ENCODE results near the gene PC. TPM values are rescaled to one million over a fixed set of nuclear protein-coding genes. Genes with fewer than 3 reads are reported as not detected.

The PC gene
- total and polyA plus RNA-seq, 9 of the 15 experiments (the other 6 are each of a cell fraction or from before 2014, with no cell fraction given): 0.94 to 38.0 (median 8.7) TPM

DNA sequence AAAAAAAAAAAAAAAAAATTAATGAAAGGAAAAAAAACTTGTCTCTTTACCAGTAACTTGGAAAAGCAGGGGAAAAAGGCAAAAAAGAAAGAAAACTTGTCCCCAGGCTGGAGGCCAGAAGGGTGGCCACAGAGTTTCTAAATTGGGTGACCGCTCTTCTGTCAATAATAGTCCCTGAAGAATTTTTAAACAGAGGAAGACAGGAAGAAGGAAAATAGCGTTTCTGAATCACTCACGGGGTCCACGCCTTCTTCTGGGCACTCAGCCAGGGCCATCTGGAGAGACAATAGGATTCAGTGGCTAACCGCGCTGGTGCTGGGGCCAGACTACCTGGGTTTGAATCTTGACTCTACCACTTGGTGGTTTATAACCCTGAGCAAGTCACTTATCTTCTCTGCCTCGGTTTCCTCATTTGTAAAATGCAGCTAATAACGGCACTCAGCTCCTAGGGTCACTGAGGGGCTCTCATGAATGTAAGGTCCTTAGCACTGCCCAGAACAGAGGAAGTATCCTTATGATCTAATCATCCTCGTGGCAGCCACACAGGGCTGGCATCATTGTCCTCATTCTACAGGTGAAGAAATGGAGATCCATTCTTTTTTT lies 23.9 kb upstream of the PC start (continued):
- TF ChIP-seq PML (IDR thresholded peaks at IDR 0.05; ENCODE audit: low read length): no peak
- no peak for TF ChIP-seq THRAP3 (IDR thresholded peaks at IDR 0.05; ENCODE audit: borderline replicate concordance)
- TF ChIP-seq, protein P1, sequence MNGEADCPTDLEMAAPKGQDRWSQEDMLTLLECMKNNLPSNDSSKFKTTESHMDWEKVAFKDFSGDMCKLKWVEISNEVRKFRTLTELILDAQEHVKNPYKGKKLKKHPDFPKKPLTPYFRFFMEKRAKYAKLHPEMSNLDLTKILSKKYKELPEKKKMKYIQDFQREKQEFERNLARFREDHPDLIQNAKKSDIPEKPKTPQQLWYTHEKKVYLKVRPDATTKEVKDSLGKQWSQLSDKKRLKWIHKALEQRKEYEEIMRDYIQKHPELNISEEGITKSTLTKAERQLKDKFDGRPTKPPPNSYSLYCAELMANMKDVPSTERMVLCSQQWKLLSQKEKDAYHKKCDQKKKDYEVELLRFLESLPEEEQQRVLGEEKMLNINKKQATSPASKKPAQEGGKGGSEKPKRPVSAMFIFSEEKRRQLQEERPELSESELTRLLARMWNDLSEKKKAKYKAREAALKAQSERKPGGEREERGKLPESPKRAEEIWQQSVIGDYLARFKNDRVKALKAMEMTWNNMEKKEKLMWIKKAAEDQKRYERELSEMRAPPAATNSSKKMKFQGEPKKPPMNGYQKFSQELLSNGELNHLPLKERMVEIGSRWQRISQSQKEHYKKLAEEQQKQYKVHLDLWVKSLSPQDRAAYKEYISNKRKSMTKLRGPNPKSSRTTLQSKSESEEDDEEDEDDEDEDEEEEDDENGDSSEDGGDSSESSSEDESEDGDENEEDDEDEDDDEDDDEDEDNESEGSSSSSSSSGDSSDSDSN (IDR thresholded peaks at IDR 0.05; ENCODE audit: borderline replicate concordance in 1 of 2, low read depth in 2 of 2, low read length in 2 of 2): no peak
- peak; percentile 58 for TF ChIP-seq CHD4 (IDR thresholded peaks at IDR 0.05; ENCODE audit: insufficient read depth, insufficient replicate concordance, low read depth, low read length, poor library complexity, severe bottlenecking)
- TF ChIP-seq EWSR1 (IDR thresholded peaks at IDR 0.05; ENCODE audit: borderline replicate concordance, low read depth, partially characterized antibody): no peak
- peak; percentile 64; the same call in 1 of the 2 replicates for TF ChIP-seq ADNP (tag; IDR thresholded peaks at IDR 0.05)
- TF ChIP-seq ARHGAP35 (IDR thresholded peaks at IDR 0.05; ENCODE audit: partially characterized antibody): no peak
- TF ChIP-seq MBD2 (IDR thresholded peaks at IDR 0.05; ENCODE audit: borderline replicate concordance, low read depth): no peak
- TF ChIP-seq MTA2 (IDR thresholded peaks at IDR 0.05; ENCODE audit: low read depth): no peak
- TF ChIP-seq FOS (IDR thresholded peaks at IDR 0.05; ENCODE audit: extremely low read depth, insufficient read length): no peak
- TF ChIP-seq ESRRB (CRISPR knock-in tag; IDR thresholded peaks at IDR 0.05; ENCODE audit: borderline replicate concordance): no peak
- no peak for TF ChIP-seq KAT2B (IDR thresholded peaks at IDR 0.05; ENCODE audit: low read depth, low read length)
- no peak for TF ChIP-seq KAT7 (CRISPR knock-in tag; IDR thresholded peaks at IDR 0.05; ENCODE audit: borderline replicate concordance)
- no peak for TF ChIP-seq PCBP1 (IDR thresholded peaks at IDR 0.05; ENCODE audit: low read depth, low read length, poor library complexity, severe bottlenecking)
- no peak for TF ChIP-seq ZNF347 (CRISPR knock-in tag; IDR thresholded peaks at IDR 0.05; ENCODE audit: low read depth)
- no peak for TF ChIP-seq DDX20 (tag; IDR thresholded peaks at IDR 0.05; ENCODE audit: low read depth)
- no peak for TF ChIP-seq YBX1 (IDR thresholded peaks at IDR 0.05)
- TF ChIP-seq, protein P2, sequence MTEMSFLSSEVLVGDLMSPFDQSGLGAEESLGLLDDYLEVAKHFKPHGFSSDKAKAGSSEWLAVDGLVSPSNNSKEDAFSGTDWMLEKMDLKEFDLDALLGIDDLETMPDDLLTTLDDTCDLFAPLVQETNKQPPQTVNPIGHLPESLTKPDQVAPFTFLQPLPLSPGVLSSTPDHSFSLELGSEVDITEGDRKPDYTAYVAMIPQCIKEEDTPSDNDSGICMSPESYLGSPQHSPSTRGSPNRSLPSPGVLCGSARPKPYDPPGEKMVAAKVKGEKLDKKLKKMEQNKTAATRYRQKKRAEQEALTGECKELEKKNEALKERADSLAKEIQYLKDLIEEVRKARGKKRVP (CRISPR knock-in tag; IDR thresholded peaks at IDR 0.05): no peak
- TF ChIP-seq, protein P3, sequence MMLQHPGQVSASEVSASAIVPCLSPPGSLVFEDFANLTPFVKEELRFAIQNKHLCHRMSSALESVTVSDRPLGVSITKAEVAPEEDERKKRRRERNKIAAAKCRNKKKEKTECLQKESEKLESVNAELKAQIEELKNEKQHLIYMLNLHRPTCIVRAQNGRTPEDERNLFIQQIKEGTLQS (IDR thresholded peaks at IDR 0.05): 0 out of 2 replicates have a peak, but pooled peaks have one; percentile 21
- TF ChIP-seq, protein P3 (CRISPR knock-in tag; conservative IDR thresholded peaks at IDR 0.05): no peak
- no peak for TF ChIP-seq ZNF436 (CRISPR knock-in tag; IDR thresholded peaks at IDR 0.05)
- TF ChIP-seq NR2C2 (CRISPR knock-in tag; IDR thresholded peaks at IDR 0.05): no peak
- no peak for TF ChIP-seq NR2C2 (tag; IDR thresholded peaks at IDR 0.05)
- TF ChIP-seq NFATC3 (IDR thresholded peaks at IDR 0.05): no peak
- peak; percentile 93 for TF ChIP-seq SOX6 (IDR thresholded peaks at IDR 0.05)
- TF ChIP-seq MYC (IDR thresholded peaks at IDR 0.05; ENCODE audit: low read depth, low read length): no peak
- TF ChIP-seq MYC (CRISPR knock-in tag; IDR thresholded peaks at IDR 0.05; ENCODE audit: borderline replicate concordance, low read depth): no peak
